CD4-positive, alpha-beta T cell treated with Interleukin-6 for 4 hours (primary cell): Measurements from ENCODE around the gene MOCOS.

Experiments
- DNase-seq: peaks from one replicate; pipeline ENCODE4 v3.0.0-alpha.2; 2020; ENCODE audit warnings: mixed read lengths

Gene MOCOS

DNA sequence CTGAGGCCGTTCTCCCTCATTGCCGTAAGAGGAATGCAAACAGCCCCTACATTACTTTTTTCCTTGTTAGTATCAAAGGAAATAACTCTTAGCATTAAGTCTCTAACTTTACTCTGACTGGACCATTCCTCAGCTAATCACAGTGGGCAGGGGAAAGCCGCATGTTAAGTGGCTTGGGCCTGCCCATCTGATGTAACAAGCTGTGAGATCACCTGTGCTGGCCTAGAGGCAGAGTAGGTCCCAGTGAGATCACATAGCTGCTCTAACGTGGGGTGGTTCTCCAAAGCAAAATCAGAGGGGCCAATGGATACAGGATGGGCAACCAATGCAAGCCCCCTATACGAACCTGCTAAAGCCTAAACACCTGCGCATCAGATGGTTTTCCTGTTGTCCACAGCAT is 5.9 kb upstream of the MOCOS start:
- DNase-seq, result no peak

- no peak for DNase-seq
Observed at GRCh38 chr18:36181898-36182506, 5.3 kb upstream of the MOCOS start.

GRCh38 chr18:36183033-36183432 is 4.3 kb upstream of the MOCOS start:
- no peak for DNase-seq

GRCh38 chr18:36183987-36184386 is 3.3 kb upstream of the MOCOS start:
- DNase-seq, result no peak

- DNase-seq, result no peak
Observed at GRCh38 chr18:36185157-36185556, 2.1 kb upstream of the MOCOS start.

DNA sequence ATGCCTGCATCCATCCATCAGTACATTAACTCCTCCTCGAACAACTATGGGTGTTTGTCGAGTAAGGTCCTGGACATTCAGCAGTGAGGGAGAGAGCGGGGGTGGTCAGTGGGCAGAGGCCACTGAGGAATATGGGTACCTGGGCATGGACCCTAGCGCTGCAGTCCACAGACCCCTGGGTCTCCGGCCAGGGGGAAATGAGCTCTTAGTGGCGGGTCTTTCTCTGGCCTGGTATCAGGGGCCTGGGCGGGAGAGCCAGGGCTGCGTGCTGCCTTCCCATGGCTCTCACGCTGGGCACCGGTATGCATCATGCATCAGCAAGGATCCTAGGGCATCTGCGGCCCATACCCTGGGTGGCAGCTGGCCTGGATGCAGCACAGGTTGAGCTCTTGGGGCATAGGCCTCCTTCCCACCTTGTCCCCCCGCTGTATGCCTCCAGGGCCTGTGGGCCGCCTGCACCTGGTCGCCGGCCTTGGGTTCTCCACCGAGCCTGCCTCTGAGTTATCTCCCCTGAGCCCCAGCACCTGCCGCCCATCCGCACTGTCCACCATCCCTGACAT is 1.3 kb upstream of the MOCOS start:
- DNase-seq, result no peak

DNA sequence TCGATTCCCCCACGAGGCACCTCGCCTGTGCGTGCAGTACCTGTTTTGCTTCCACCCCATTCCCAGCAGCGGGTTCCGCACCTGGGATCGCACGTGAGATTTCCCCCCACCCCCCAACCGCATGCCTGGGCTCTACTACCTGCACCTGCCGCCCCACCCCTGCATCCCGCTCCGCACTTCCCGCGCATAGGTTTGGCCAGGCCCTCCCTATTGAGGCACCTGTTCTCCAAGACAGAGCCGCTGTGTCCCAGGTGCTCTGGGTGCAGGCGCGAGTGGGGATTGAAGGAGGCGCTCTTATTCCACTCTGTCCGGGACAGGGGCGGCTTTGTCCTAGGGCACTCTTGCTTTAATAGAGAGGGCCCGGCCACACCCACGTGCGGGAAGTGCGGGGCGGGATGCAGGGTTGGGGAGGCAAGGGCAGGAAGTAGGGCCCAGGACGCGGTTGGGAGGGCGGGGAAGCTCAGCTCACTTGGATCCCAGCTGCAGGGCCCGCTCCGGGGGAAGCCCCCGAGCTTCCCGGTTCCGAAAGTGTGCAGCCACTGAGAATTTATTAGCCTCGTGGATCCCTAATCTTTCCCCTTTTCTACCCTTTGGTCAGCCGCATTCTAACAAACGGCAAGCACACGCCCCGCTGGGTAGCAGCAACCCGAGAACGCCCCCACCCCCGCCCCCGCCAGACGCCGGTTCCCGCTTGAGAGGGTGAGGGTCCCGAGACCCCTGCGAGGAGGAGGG is 670 bp upstream of the MOCOS start:
- peak; percentile 37 for DNase-seq

GRCh38 chr18:36187826-36188721 is 777 bp downstream of the MOCOS start:
- no peak for DNase-seq

DNA sequence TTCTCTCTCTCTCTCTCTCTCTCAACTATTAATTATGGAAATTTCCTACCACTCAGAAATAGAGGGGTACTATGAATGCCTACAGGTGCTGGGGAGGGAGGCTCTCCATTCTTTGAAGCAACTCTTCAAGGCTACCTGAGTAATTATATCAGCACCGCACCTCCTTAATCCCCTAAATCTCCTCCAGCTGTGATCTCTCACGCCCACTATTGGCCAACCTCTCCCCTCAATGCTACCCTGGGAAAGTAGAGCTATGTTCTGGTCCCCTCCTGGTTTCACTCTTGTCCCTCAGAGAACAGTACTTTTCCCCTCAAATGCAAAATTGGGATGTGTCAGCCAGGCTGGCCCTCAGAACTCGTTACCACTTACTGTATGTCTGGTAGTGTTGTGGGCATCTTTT is 1.6 kb downstream of the MOCOS start:
- no peak for DNase-seq

DNA sequence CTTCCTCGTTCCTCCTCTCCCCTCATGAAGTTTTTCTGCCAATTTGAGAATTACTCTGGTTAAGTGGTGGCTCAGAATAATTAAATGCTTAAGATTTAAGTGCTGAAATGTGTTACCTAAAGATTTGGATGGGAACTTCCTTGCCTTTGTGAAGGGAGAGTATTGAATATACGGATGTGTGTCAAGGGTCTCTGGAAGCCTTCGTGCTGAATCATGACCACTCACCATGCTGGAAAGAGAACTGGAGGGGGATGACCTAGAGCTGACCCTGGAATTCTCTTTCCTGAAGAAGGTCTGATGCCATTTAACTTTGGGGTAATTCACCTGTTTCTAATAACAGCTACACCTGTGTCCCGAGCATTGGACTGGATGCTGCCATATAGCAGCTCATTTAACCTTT is 2.2 kb downstream of the MOCOS start:
- DNase-seq, result no peak

DNA sequence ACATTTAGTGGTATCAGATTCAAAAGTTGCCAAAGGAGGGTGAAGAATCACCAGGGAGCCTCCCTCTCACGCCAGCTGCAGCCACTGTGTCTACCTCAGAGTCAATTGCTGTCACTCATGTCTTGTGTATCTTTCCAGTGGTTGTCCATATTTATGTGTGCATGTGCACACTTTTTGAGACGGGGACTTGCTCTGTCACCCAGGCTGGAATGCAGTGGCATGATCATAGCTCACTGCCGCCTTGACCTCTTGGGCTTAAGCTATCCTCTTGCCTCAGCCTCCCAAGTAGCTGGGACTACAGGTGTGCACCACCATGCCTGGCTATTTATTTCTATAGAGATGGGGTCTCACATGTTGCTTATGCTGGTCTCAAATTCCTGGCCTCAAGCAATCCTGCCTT is 4.0 kb downstream of the MOCOS start:
- DNase-seq, result no peak

DNA sequence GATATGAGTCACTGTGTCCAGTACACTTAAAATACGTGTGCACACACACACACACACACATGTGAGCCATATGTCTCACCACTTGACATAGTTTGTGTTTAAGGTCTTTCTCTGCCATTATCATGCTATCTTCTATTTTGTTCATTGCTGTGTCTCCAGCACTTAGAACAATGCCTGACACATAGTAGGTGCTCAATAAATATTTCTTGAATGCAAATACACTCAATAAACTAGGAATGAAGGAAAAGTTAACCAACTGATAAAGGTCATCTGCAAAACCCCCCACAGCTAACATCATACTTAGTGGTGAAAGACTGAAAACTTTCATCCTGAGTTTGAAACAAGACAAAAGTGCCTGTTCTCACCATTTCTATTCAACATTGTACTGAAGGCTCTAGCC is 4.4 kb downstream of the MOCOS start:
- no peak for DNase-seq

DNA sequence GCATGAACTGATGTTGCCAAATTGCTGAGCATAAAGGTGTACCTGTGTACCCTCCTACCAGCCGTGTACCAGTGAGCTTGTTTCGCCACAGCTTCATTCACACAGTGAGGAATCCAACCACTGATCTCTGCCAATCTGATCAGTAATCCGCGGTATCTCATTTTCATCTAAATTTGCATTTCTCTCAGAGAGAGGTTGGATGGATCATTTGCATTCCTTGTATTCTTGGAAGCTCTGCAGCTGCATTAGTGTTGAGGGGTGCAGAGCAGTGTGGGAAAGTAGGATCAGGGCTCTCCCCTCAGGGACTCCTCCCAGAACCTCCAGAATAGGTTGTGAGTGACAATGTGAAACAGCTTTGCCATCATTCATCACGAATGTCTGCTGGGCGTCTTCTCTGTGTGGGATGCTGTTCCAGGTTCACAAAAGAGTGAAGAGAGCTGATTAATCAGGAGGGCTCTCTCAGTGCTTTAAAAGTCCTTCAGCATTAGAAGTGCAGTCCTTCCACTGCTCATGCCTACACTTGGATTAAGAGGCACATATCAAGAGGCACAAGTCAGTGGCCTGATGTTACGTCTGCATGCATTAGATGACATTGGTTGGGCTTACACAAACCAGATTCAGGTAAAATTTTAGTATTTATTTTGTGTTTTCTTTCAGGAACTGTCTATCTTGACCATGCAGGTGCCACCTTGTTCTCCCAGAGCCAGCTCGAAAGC is 7.5 kb downstream of the MOCOS start:
- no peak for DNase-seq

DNA sequence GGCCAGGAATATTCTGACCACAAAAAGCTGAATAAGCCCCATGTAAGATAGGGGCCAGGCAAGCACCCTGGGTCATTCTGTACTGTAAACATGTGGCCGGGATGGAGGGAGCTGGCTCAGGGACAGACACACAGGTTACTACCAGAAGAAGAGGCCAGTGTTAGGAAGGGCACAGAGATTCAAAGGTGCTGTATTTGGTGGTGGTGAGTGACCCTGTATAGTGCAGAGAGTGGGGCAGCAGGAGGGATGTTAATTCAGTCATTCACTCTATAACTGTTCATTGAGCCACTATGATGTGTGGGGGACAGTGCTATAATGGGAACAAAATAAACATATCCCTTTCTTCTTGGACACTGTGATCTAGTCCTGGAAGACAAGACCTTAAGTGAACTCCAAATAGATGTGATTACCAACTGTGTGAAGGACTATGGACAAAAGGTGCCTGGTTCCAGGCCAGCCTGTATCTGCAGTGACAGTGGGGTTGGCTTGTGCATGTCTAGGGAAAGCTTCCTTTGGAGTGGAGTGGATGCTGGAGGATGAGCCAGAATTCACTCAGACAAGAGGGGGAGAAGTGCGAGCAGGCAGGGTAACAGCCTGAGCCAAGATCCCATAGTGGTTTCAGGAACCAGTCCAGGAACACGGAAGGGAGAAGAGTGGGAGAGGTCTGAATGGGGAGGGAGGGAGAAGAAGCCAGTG is 8.3 kb downstream of the MOCOS start:
- DNase-seq, result no peak

DNA sequence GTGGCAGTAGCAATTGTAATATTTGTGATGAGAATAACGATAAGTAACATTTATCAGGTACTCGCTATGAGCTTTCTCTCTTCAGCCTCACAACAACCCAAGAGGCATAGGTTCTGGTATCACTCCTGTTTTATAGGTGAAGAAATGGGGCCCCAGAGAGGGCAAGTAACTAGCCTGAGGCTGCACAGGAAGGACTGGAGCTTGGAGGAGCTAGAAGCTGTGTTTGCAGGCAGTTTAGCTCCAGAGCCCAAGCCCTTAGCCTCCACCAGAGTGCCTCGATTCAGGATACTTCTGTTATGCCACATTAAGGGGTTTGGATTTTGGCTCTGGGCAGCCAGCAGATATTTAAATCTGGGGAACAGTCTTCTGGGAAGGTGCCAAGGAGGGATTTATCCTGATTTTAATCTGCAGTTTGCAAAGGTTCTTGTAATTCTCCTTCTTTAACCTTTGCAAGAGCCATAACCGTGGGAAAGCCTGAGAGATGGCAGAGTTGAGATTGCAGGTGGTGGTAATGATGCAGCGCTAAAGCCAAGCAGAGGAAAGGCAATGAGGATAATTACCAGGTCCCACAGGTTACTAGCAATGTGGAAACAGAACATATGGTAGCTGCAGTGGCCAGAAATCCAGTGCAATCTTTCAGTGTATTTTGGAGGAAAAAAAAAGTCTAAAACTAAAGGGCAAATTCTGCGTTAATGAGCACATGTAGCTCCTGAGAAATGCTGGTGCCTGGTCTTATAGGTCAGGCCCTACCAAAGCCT is 9.1 kb downstream of the MOCOS start:
- DNase-seq, result no peak

DNA sequence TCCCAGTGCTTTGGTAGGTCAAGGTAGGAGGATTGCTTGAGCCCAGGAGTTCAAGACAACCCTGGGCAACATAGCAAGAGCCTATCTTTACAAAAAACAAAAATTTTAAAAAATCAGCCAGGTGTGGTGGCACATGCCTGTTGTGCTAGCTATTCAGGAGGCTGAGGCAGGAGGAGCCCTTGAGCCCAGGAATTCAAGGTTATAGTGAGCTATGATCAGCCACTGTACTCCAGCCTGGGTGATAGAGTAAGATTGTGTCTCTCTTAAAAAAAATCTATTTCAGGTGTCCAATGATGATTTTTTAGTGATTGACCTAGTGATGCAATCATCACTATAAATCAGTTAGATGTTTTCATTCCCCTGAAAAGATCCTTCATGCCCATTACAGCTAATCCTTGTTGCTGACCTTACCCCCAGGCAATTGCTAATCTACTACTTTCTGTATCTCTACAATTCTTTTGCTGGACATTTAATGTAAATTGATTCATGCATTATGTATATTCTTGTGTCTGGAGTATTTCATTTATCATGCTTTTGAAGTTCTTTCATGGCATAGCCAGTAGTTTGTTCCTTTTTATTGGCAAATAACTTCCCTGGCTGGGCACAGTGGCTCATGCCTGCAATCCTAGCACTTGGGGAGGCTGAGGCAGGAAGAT is 10.3 kb downstream of the MOCOS start:
- no peak for DNase-seq

- no peak for DNase-seq
Observed at GRCh38 chr18:36199691-36200295, 12.5 kb downstream of the MOCOS start.

- DNase-seq, result no peak
Observed at GRCh38 chr18:36200354-36200771, 13.1 kb downstream of the MOCOS start.

DNA sequence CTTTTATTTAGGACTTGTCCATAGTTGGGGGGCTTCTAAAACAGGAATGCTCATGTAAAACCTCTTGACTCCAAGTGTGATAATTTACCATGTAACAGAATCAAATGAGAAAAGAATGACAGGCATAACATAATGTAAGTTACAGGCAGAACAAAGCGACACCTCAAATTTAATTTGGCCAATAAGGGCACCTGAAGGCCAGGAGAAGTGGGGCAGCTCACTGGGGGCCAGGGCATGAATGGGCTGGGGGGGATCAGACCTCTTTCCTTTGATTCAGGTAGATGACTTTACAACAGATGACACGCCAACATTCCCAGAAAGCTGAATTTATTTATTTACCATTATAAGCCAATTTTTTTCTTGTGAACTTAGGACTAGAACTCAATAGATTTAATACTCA is 14.5 kb downstream of the MOCOS start:
- no peak for DNase-seq

GRCh38 chr18:36203360-36203895 is 16.1 kb downstream of the MOCOS start:
- DNase-seq, result no peak
